Duodenal mucosa (tissue), 2 donors: ENCODE data around the gene ZFP42.

Experiments used
- H3K27ac ChIP-seq: one replicate; pipeline ENCODE4 v1.7.0; 2013; ENCODE audit warnings: low read depth, low read length
- H3K27me3 ChIP-seq, 2 donors: one replicate each; pipeline ENCODE4 v1.7.0; 2013; ENCODE audit warnings: low read length in 2 of 2, control low read depth in 1 of 2; ENCODE audit not compliant: insufficient read depth in 2 of 2, control insufficient read depth in 1 of 2
- H3K36me3 ChIP-seq, 2 donors: one replicate each; pipeline ENCODE4 v1.7.0; 2013; ENCODE audit warnings: low read length in 2 of 2, control low read depth in 1 of 2; ENCODE audit not compliant: insufficient read depth in 2 of 2, control insufficient read depth in 1 of 2
- H3K4me1 ChIP-seq, 2 donors: one replicate each; pipeline ENCODE4 v1.7.0; 2013; ENCODE audit warnings: low read length in 2 of 2, control low read depth in 1 of 2; ENCODE audit not compliant: insufficient read depth in 2 of 2, control insufficient read depth in 1 of 2
- H3K4me3 ChIP-seq, 2 donors: one replicate each; pipeline ENCODE4 v1.7.0; 2013; ENCODE audit warnings: low read length in 2 of 2, low read depth in 1 of 2
- H3K9ac ChIP-seq, 2 donors: one replicate each; pipeline ENCODE4 v1.7.0; 2013; ENCODE audit warnings: low read length in 2 of 2, low read depth in 1 of 2
- H3K9me3 ChIP-seq, 2 donors: one replicate each; pipeline ENCODE4 v1.7.0; 2013; ENCODE audit warnings: low read length in 2 of 2, control low read depth in 1 of 2; ENCODE audit not compliant: control insufficient read depth in 1 of 2

The ZFP42 gene

DNA sequence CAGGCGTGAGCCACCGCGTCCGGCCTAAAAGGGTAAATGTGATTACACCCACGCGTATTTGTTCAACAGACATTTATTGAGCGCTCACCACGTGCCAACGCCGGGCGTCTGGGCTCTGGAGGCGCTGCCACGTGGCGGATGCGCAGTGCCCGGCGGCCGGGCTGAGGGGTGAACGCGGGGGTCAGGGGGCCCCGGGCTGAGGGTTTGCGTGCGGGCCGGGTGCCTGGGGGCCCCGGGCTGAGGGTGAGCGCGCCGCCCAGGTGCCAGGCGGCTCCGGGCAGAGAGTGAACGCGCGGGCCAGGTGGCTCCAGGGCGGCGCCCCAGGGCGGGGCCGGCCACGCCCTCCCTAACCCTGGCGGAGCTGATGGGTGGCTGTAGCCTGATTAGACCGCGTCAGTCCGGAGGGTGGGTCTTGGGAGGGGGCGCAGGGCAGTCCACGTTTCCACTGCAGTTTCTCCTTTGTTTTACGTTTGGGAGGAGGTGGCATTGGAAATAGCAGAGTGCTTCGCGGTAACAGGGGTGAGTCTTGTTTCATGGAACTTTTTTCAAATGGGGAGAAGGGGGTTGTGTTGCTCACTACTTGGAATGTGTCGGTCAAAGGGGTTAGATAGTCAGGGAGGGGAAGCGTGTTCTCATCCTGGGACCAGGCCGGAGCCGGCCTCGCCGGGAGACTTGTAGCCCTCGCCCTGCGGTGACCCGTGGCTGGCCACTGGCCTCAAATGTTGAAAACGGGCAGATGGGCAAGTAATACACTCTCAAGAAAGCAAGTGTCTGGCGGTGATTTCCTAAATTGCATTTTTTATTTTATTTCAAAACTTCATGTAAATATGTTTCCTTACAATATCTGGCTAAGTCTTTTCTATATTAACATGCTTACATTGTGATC, at the start of gene ZFP42:
Gene ZFP42, plus strand, starts transcription at position 450 of the 886 bp plus-strand sequence. CDS start 7,037 bp downstream, outside the sequence.
- H3K36me3 ChIP-seq, result no peaks in the 10 kb centered on the region
- H3K4me1 ChIP-seq, result no peaks in the 10 kb centered on the region
- peaks cover 0 to 12% of the 10 kb centered on the region in 2 donors for H3K9me3 ChIP-seq
- no peak within 1 kb of the TSS for H3K4me3 ChIP-seq
- no peak within 1 kb of the TSS for H3K27ac ChIP-seq
- no peak within 1 kb of the TSS for H3K9ac ChIP-seq
- H3K27me3 ChIP-seq, result no peaks in the 10 kb centered on the region

DNA sequence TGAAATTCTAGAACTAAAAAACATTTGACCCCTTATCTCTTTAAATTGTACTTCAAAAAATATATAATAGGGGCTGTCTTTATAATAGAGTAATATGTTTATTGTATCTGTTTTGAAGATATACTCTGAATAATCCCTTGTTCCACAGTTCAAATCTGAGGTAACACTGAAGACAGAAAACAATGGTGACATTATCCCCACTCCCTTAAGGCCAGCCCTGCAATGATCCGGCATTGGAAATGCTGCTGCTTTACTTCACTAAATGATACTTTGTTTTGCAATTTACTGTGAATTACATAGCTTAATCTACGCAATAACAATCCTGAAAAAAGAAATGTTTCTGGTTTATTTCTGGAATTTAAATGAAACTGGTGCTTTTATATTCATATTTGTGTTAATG, 34.4 kb upstream of the ZFP42 start:
- no peak overlapping the region for H3K27ac ChIP-seq
- no peaks in the 10 kb centered on the region for H3K36me3 ChIP-seq
- no peaks in the 10 kb centered on the region for H3K4me1 ChIP-seq
- H3K9me3 ChIP-seq, result no peaks in the 10 kb centered on the region
- H3K9ac ChIP-seq, result no peak overlapping the region
- no peaks in the 10 kb centered on the region for H3K27me3 ChIP-seq
- no peak overlapping the region for H3K4me3 ChIP-seq

- H3K9ac ChIP-seq, result no peak overlapping the region
- no peaks in the 10 kb centered on the region for H3K4me1 ChIP-seq
- no peaks in the 10 kb centered on the region for H3K9me3 ChIP-seq
- no peaks in the 10 kb centered on the region for H3K36me3 ChIP-seq
- no peaks in the 10 kb centered on the region for H3K27me3 ChIP-seq
- H3K4me3 ChIP-seq, result no peak overlapping the region
- no peak overlapping the region for H3K27ac ChIP-seq
Measured at GRCh38 chr4:187961961-187962360, 33.6 kb upstream of the ZFP42 start.

DNA sequence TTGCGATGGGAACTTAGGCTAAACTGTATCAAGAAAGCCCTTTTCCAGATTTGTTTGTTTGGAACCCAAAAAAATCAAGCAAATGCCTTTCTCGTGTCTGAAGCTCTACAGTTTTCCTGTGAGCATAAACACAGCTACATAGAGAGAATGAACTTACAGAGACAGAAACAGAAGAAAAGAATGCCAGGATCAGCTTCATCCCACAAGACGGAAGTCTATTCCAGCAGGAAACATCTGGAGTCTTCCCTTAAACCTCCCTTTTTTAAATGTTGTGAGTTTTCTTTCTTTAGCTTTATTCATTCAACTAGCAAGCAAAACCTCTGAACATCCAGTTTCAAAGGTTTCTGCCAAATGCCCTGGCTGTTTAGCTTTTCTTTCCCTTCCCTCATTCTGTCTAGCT, 32.6 kb upstream of the ZFP42 start:
- Histone ChIP-seq H3K9ac (no peak overlapping the region), H3K4me1 (no peaks in the 10 kb centered on the region), H3K27ac (no peak overlapping the region), H3K9me3 (no peaks in the 10 kb centered on the region), H3K36me3 (no peaks in the 10 kb centered on the region), H3K4me3 (no peak overlapping the region), H3K27me3 (no peaks in the 10 kb centered on the region)

DNA sequence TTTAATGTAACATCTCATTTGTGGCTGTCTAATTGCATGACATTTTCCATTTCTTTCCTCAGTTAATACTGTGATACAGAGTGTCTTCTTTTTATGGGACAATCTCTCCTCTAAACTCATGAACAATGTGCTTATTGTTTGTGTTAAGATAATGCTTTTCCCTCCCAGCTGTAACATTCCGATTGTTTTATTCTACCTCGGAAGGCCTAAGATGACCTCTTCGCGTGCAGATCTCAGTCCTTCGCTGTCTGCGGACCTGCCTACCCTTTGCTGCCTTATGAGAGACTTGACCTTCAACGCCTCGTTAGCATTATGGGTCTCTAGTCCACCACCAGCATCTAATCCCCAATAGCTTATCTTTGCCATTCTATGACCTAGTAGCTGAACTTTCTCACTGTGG, 29.8 kb upstream of the ZFP42 start:
- H3K4me3 ChIP-seq, result no peak overlapping the region
- no peaks in the 10 kb centered on the region for H3K4me1 ChIP-seq
- H3K36me3 ChIP-seq, result no peaks in the 10 kb centered on the region
- H3K27ac ChIP-seq, result no peak overlapping the region
- no peaks in the 10 kb centered on the region for H3K27me3 ChIP-seq
- no peaks in the 10 kb centered on the region for H3K9me3 ChIP-seq
- no peak overlapping the region for H3K9ac ChIP-seq

GRCh38 chr4:187972135-187972534, 23.4 kb upstream of the ZFP42 start:
- H3K4me3 ChIP-seq, result no peak overlapping the region
- H3K4me1 ChIP-seq, result no peaks in the 10 kb centered on the region
- H3K27me3 ChIP-seq, result no peaks in the 10 kb centered on the region
- H3K36me3 ChIP-seq, result no peaks in the 10 kb centered on the region
- H3K9me3 ChIP-seq, result no peaks in the 10 kb centered on the region
- no peak overlapping the region for H3K27ac ChIP-seq
- H3K9ac ChIP-seq, result no peak overlapping the region

- Histone ChIP-seq H3K9me3 (peaks cover 0 to 4% of the 10 kb centered on the region in 2 donors), H3K36me3 (no peaks in the 10 kb centered on the region), H3K4me1 (no peaks in the 10 kb centered on the region), H3K27ac (no peak overlapping the region), H3K27me3 (no peaks in the 10 kb centered on the region), H3K4me3 (no peak overlapping the region), H3K9ac (no peak overlapping the region)
Measured at GRCh38 chr4:187983746-187984145, 11.8 kb upstream of the ZFP42 start.

DNA sequence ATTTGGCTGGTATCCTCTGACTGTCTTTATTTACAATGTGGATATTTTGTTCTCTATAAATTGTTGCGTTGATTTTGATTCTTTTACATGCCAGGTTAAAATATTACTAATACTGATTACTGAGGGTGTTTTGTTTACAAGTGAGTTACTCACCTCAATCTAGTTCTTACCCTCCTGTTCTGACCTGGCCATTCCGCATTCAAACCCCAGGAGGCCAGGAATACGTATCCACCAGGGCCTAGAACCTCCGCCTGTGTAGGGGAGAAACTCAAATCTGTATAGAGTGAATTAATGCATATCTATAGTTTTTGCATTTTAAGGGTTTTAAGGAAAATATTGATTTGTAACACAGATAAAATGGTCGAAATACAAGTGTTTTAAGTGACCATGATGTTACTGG, 2.6 kb upstream of the ZFP42 start:
- no peak overlapping the region for H3K4me3 ChIP-seq
- H3K27me3 ChIP-seq, result no peaks in the 10 kb centered on the region
- no peaks in the 10 kb centered on the region for H3K4me1 ChIP-seq
- H3K9me3 ChIP-seq, result peaks cover 0 to 12% of the 10 kb centered on the region in 2 donors
- no peaks in the 10 kb centered on the region for H3K36me3 ChIP-seq
- no peak overlapping the region for H3K27ac ChIP-seq
- H3K9ac ChIP-seq, result no peak overlapping the region

DNA sequence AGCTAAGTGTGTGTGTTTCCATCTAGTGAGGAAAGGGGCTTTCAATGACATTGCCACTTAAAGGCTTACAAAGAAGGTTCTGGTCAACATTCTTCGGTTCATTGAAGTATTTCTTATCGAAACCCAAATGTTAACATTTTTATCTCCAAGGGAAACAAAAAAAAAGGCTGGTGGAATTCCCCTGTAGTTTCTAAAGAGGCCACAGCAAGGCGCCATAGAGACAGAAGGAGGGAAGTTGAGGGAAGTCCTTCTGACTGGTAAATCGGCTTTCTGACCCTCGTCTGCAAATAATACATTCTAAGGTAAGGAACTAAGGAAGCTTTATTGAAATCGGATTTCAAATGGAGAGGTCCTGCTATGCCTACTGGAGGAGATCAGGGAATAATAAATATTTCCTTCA, 1.7 kb upstream of the ZFP42 start:
- H3K36me3 ChIP-seq, result no peaks in the 10 kb centered on the region
- peaks cover 0 to 12% of the 10 kb centered on the region in 2 donors for H3K9me3 ChIP-seq
- H3K27ac ChIP-seq, result no peak overlapping the region
- H3K4me1 ChIP-seq, result no peaks in the 10 kb centered on the region
- H3K9ac ChIP-seq, result no peak overlapping the region
- H3K27me3 ChIP-seq, result no peaks in the 10 kb centered on the region
- no peak overlapping the region for H3K4me3 ChIP-seq

DNA sequence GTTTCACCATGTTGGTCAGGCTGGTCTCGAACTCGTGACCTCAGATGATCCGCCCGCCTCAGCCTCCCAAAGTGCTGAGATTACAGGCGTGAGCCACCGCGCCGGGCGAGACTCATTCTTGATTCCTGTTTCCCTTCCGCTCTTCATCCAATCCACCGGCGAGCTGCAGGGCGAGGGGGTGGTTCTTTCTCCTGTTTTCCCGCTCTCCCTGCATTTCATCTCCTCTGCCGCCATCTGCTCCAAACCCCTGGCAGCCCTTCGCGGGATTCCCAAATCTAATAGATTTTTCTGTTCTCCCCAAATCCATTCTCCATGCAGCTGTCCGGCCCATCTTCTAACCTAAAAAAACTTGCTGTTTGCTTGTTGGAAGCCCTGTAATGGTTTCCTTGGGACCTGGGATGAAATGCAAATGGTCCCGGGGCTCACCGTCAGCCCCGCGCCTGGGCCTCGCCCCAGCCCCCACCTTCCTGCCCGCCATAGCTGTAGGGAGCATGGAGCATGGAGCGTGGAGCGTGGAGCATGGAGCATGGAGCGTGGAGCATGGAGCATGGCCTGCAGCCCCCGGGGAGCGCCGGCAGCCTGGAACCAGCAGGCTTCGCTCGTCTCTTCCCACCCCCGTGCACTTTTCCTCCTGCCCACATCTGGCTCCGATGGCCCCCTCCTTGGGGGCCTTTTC, 1.1 kb downstream of the ZFP42 start:
- Histone ChIP-seq H3K27me3 (no peaks in the 10 kb centered on the region), H3K36me3 (no peaks in the 10 kb centered on the region), H3K9me3 (peaks cover 0 to 14% of the 10 kb centered on the region in 2 donors), H3K4me1 (no peaks in the 10 kb centered on the region), H3K4me3 (no peak overlapping the region), H3K9ac (no peak overlapping the region), H3K27ac (no peak overlapping the region)
